Endothelial cell of umbilical vein (primary cell): ENCODE data around the gene NUP35. TPM values are rescaled to one million over a fixed set of nuclear protein-coding genes. Genes with fewer than 3 reads are reported as not detected.

Experiments used
- BruUV-seq: library from RNA; stranded (reverse); fragments of 400-500 nt; replicated peaks from 2 replicates; lab custom pipeline; 2021; lab: Mats Ljungman, UMichigan
- CTCF ChIA-PET: fragments of 300-600, 350-600 bp; sonication (Branson Sonifier 250); formaldehyde crosslinking; loops from one replicate; lab custom pipeline; 2021; ENCODE audit warnings: antibody characterized with exemption, inconsistent platforms; lab: Charles Lee
- POLR2A ChIA-PET: fragments of 300-600, 350-600 bp; sonication (Branson Sonifier 250); formaldehyde crosslinking; loops from one replicate; lab custom pipeline; 2021; ENCODE audit warnings: antibody characterized with exemption, inconsistent platforms; lab: Charles Lee
- DNase-seq: peaks from one replicate; pipeline ENCODE4 v3.0.0-alpha.2; 2011; ENCODE audit warnings: low read depth, low spot score
- FAIRE-seq: peaks from 2 replicates; lab custom pipeline; 2011; peaks lifted over from hg19 to GRCh38; lab: Jason Lieb, UNC
- H2AFZ ChIP-seq: 2 replicates; pipeline ENCODE4 v1.6.0; 2012; ENCODE audit warnings: low read depth, low read length, control low read depth, inconsistent platforms
- H3K27ac ChIP-seq: 2 replicates; pipeline ENCODE4 v1.5.1; 2011; ENCODE audit warnings: low read depth, mild to moderate bottlenecking, control low read depth, low read length, moderate library complexity; ENCODE audit not compliant: insufficient read depth
- H3K27me3 ChIP-seq, 2 experiments: 2 replicates each; pipeline versions ENCODE4 v1.6.0 to v1.6.1; 2011; ENCODE audit warnings: low read length in 2 of 2, mixed read lengths in 1 of 2; ENCODE audit not compliant: control insufficient read depth in 2 of 2, insufficient read depth in 2 of 2
- H3K36me3 ChIP-seq, 2 experiments: 2 replicates in 1 of 2; 3 replicates in 1 of 2; pipeline ENCODE4 v1.5.1; 2011; ENCODE audit warnings: low read length in 2 of 2, mild to moderate bottlenecking in 1 of 2, moderate library complexity in 1 of 2; ENCODE audit not compliant: control insufficient read depth in 2 of 2, insufficient read depth in 2 of 2; ENCODE audit errors: extremely low read depth in 1 of 2
- H3K4me1 ChIP-seq: 3 replicates; pipeline ENCODE4 v1.5.1; 2011; ENCODE audit warnings: mild to moderate bottlenecking, low read length; ENCODE audit not compliant: control insufficient read depth, insufficient read depth; ENCODE audit errors: extremely low read depth
- H3K4me2 ChIP-seq: 2 replicates; pipeline ENCODE4 v1.6.1; 2011; ENCODE audit warnings: low read length, control low read depth, mixed read lengths; ENCODE audit not compliant: insufficient read depth
- H3K4me3 ChIP-seq, 3 experiments: fragments of 200-600 bp in 1 of 3; sonication (generic), shearing (Covaris generic) in 1 of 3; replicated peaks in 1 of 3; 2 replicates each; pipeline ENCODE4 v1.5.1; 2011 to 2016; ENCODE audit warnings: control low read depth in 3 of 3, low read length in 3 of 3, mild to moderate bottlenecking in 2 of 3, inconsistent platforms in 1 of 3, low read depth in 1 of 3, moderate library complexity in 1 of 3; ENCODE audit not compliant: insufficient read depth in 1 of 3
- H3K79me2 ChIP-seq: 2 replicates; pipeline ENCODE4 v1.6.0; 2012; ENCODE audit warnings: low read length, inconsistent platforms; ENCODE audit not compliant: control insufficient read depth, insufficient read depth
- H3K9ac ChIP-seq: replicated peaks from 2 replicates; pipeline ENCODE3; 2011; ENCODE audit warnings: low read length, control low read depth; ENCODE audit not compliant: insufficient read depth; ENCODE audit errors: extremely low read depth
- H3K9me1 ChIP-seq: replicated peaks from 3 replicates; pipeline ENCODE4 v1.6.0; 2011; ENCODE audit warnings: mild to moderate bottlenecking, low read length; ENCODE audit not compliant: control insufficient read depth, insufficient read depth; ENCODE audit errors: extremely low read depth
- H3K9me3 ChIP-seq: replicated peaks from 2 replicates; pipeline ENCODE4 v1.5.1; 2012; ENCODE audit warnings: low read length, inconsistent platforms; ENCODE audit not compliant: control insufficient read depth, insufficient read depth
- H4K20me1 ChIP-seq: replicated peaks from 2 replicates; pipeline ENCODE3; 2011; ENCODE audit warnings: mild to moderate bottlenecking, low read length; ENCODE audit not compliant: control insufficient read depth, insufficient read depth; ENCODE audit errors: extremely low read depth
- EZH2 ChIP-seq: IDR thresholded peaks from 2 replicates; pipeline ENCODE4 v1.6.1; 2012; ENCODE audit warnings: borderline replicate concordance, low read depth, mild to moderate bottlenecking, moderate library complexity, low read length, inconsistent platforms; ENCODE audit not compliant: severe bottlenecking
- FOS ChIP-seq: IDR thresholded peaks from 2 replicates; pipeline ENCODE4 v1.6.1; 2011; ENCODE audit warnings: mild to moderate bottlenecking, low read length, moderate library complexity, borderline replicate concordance; ENCODE audit not compliant: insufficient read depth
- GATA2 ChIP-seq: IDR thresholded peaks from 2 replicates; pipeline ENCODE4 v1.7.0; 2011; ENCODE audit warnings: low read depth, mild to moderate bottlenecking, moderate library complexity, mixed read lengths, low read length; ENCODE audit not compliant: insufficient read length, insufficient read depth
- JUN ChIP-seq: IDR thresholded peaks from 2 replicates; pipeline ENCODE4 v1.6.1; 2011; ENCODE audit warnings: borderline replicate concordance, low read depth; ENCODE audit not compliant: insufficient read length, insufficient read depth
- MYC ChIP-seq: IDR thresholded peaks from one replicate; pipeline ENCODE4 v1.6.1; 2011; ENCODE audit warnings: mild to moderate bottlenecking, low read depth, low read length
- POLR2A ChIP-seq: IDR thresholded peaks from 2 replicates; pipeline ENCODE4 v1.6.1; 2012; ENCODE audit warnings: low read depth, mild to moderate bottlenecking, control low read depth, low read length
- POLR2AphosphoS5 ChIP-seq: IDR thresholded peaks from 2 replicates; pipeline ENCODE4 v1.6.1; 2012; ENCODE audit warnings: low read depth, mild to moderate bottlenecking, control low read depth, low read length, moderate library complexity; ENCODE audit not compliant: insufficient read depth
- dilution Hi-C: fragments of 300-500 bp; cut with MboI; formaldehyde crosslinking; loops from one replicate; pipeline ENCODE4 v1.15.0; 2019; ENCODE audit warnings: low sequenced_read_pairs; ENCODE audit not compliant: extremely low pct_ligation_motif_present
- intact Hi-C: fragments of 100-400 bp; cut with micrococcal nuclease; formaldehyde crosslinking; loops from one replicate; pipeline ENCODE4 v1.10.0; 2022
- polyA plus RNA-seq, 4 experiments: library from polyadenylated mRNA; depleted of rRNA in 3 of 4; stranded (reverse) in 3 of 4; unstranded in 1 of 4; fragments of >200 nt; gene quantifications; 2 replicates each; pipeline versions ENCODE4 v1.2.1 to v1.2.3, GENCODE V29; 2011 to 2012; ENCODE audit warnings: missing spikeins in 1 of 4
- total RNA-seq: library from RNA; stranded (reverse); gene quantifications from 2 replicates; pipeline ENCODE4 v1.2.3, GENCODE V29; 2021
- TF ChIP-seq, protein P1 (sequence below), 2 donors: IDR thresholded peaks; 1 replicate in 1 of 2; 2 replicates in 1 of 2; pipeline ENCODE4 v1.5.1; 2011; ENCODE audit warnings: low read length in 2 of 2, mild to moderate bottlenecking in 2 of 2, moderate library complexity in 2 of 2, control low read depth in 1 of 2, inconsistent platforms in 1 of 2, low read depth in 1 of 2; ENCODE audit not compliant: insufficient read depth in 1 of 2; ENCODE audit errors: extremely low read depth in 1 of 2
- TF ChIP-seq, protein P2 (sequence below): IDR thresholded peaks from 2 replicates; pipeline ENCODE4 v1.6.1; 2011; ENCODE audit not compliant: insufficient read depth, insufficient read length

The NUP35 gene
- total and polyA plus RNA-seq, 2 donors (not counting 3 experiments of a cell fraction or from before 2014, with no cell fraction given), result 8.4 to 22.1 TPM

DNA sequence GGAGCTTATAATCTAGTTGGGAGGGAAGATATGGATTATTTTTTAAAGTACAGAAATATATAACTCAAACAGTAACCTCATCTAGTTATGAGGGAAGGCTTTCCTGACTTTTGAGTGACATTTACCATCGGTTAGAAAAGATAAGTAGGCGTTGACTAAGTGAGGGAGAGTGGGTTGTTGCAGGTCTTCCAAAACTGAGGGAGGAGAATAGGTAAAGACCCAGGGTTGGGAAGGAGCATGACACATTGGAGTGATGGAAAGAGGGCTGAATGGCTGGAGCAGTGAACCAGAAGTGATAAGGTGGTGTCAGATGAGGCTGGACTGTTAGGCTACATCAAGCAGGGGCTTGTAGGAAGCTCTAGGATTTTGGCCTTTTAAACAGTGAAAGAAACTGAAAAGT lies 10.6 kb upstream of the NUP35 start:
- intact Hi-C loops, result no loop called here
- Histone ChIP-seq H2AFZ (no peak overlapping the region), H3K4me1 (no peaks in the 10 kb centered on the region), H3K36me3 (no peaks in the 10 kb centered on the region), H4K20me1 (no peaks in the 10 kb centered on the region), H3K9me3 (no peaks in the 10 kb centered on the region), H3K9me1 (no peaks in the 10 kb centered on the region), H3K27me3 (peaks cover 3% of the 10 kb centered on the region in 2 experiments), H3K9ac (no peak overlapping the region), H3K4me2 (no peak overlapping the region), H3K79me2 (no peaks in the 10 kb centered on the region), H3K4me3 (no peak overlapping the region), H3K27ac (no peak overlapping the region)
- FAIRE-seq (no peak), DNase-seq (no peak)
- ChIA-PET CTCF (no interaction called here), POLR2A (no interaction called here)
- no TSS peak for BruUV-seq
- TF ChIP-seq GATA2 (no peak), MYC (no peak), JUN (no peak), FOS (no peak), EZH2 (no peak), POLR2A (no peak), POLR2AphosphoS5 (no peak)
- TF ChIP-seq, protein P1, sequence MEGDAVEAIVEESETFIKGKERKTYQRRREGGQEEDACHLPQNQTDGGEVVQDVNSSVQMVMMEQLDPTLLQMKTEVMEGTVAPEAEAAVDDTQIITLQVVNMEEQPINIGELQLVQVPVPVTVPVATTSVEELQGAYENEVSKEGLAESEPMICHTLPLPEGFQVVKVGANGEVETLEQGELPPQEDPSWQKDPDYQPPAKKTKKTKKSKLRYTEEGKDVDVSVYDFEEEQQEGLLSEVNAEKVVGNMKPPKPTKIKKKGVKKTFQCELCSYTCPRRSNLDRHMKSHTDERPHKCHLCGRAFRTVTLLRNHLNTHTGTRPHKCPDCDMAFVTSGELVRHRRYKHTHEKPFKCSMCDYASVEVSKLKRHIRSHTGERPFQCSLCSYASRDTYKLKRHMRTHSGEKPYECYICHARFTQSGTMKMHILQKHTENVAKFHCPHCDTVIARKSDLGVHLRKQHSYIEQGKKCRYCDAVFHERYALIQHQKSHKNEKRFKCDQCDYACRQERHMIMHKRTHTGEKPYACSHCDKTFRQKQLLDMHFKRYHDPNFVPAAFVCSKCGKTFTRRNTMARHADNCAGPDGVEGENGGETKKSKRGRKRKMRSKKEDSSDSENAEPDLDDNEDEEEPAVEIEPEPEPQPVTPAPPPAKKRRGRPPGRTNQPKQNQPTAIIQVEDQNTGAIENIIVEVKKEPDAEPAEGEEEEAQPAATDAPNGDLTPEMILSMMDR (IDR thresholded peaks at IDR 0.05; ENCODE audit: extremely low read depth in 1 of 2, insufficient read depth in 1 of 2, low read depth in 1 of 2, low read length in 2 of 2), result no peak
- TF ChIP-seq, protein P2, sequence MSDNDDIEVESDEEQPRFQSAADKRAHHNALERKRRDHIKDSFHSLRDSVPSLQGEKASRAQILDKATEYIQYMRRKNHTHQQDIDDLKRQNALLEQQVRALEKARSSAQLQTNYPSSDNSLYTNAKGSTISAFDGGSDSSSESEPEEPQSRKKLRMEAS, result no peak
- dilution Hi-C loops, result no loop called here
